RWPE2 (cell line): ENCODE data around the gene GNG10.
"Not testable (repeated sequence)": the region's sequence is repeated elsewhere in the genome, so short reads cannot be mapped to it uniquely, and the experiment has no call there.

ENCODE experiments used
- ATAC-seq: fragments of 200-7000 bp; cut with Tn5 transposase; 3 replicates; pipeline ENCODE4 v1.9.1; 2021; ENCODE audit warnings: low read depth
- DNase-seq: peaks from one replicate; pipeline ENCODE4 v3.0.0-alpha.2; 2020; ENCODE audit warnings: low spot score
- H3K27ac ChIP-seq: fragments of 450-650 bp; 2 replicates; pipeline ENCODE4 v1.5.1; 2017; ENCODE audit warnings: mild to moderate bottlenecking; ENCODE audit not compliant: poor library complexity, severe bottlenecking
- H3K27me3 ChIP-seq: fragments of 250-450 bp; sonication (Bioruptor Pico); 2 replicates; pipeline ENCODE4 v1.5.1; 2021; ENCODE audit warnings: mild to moderate bottlenecking, moderate library complexity; ENCODE audit not compliant: insufficient read depth, poor library complexity, severe bottlenecking
- H3K36me3 ChIP-seq: fragments of 250-450 bp; sonication (Bioruptor Pico); 2 replicates; pipeline ENCODE4 v1.5.1; 2020; ENCODE audit warnings: low read depth, mild to moderate bottlenecking, moderate library complexity
- H3K4me1 ChIP-seq: fragments of 250-450 bp; sonication (Bioruptor Pico); 2 replicates; pipeline ENCODE4 v1.5.1; 2021; ENCODE audit warnings: mild to moderate bottlenecking, moderate library complexity; ENCODE audit not compliant: insufficient read depth, poor library complexity, severe bottlenecking
- H3K4me3 ChIP-seq: fragments of 250-450 bp; sonication (Bioruptor Pico); 2 replicates; pipeline ENCODE4 v1.5.1; 2021; ENCODE audit warnings: mild to moderate bottlenecking, moderate library complexity; ENCODE audit not compliant: severe bottlenecking
- H3K9me3 ChIP-seq: fragments of 250-450 bp; sonication (Bioruptor Pico); 2 replicates; pipeline ENCODE4 v1.5.1; 2021; ENCODE audit warnings: mild to moderate bottlenecking, moderate library complexity; ENCODE audit not compliant: severe bottlenecking
- TF ChIP-seq, protein P1 (sequence below): fragments of 450-650 bp; IDR thresholded peaks from one replicate; pipeline ENCODE4 v1.5.1; 2017; ENCODE audit warnings: mild to moderate bottlenecking, moderate library complexity; ENCODE audit not compliant: poor library complexity, severe bottlenecking

GNG10 gene

DNA sequence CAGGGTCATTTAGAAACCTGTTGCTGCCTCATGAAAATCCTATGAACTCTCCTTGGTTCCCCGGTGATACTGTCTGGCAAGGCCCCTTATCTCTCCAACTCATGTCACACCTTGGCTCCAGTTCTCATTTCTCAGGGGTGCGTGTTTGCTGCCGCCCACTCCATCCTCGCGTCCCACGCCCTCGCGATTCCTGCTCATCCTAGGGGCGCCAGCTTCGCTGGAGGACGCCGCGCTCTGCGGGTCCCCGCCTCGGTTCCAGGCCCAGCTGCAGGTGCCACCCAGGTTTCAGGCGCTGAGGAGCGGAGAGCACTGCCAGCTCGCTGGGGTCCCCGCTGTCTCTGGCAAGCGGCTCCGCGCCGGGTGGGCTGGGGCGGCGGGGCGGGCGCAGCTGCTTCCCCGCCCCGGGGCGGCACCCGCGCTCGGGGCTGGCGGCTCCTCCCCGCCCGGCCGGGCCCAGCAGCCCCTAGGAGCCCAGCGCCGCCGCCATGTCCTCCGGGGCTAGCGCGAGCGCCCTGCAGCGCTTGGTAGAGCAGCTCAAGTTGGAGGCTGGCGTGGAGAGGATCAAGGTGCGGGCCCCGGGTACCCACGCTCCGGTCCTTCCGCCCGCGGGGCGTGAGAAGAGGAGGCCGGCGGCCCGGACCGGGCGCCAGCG lies at the start of gene GNG10:
GNG10 (plus strand) TSS at position 456 of the 652 bp plus-strand sequence; CDS start at position 486, 30 bp downstream.
- Histone ChIP-seq H3K36me3 (peaks cover 5% of the 10 kb centered on the region), H3K27me3 (no peaks in the 10 kb centered on the region), H3K27ac (peak within 1 kb of the TSS; percentile 33), H3K4me3 (peak within 1 kb of the TSS; percentile 86), H3K9me3 (no peaks in the 10 kb centered on the region), H3K4me1 (peaks cover 9% of the 10 kb centered on the region)
- ATAC-seq (peak; percentile 86), DNase-seq (no peak)
- TF ChIP-seq, protein P1, sequence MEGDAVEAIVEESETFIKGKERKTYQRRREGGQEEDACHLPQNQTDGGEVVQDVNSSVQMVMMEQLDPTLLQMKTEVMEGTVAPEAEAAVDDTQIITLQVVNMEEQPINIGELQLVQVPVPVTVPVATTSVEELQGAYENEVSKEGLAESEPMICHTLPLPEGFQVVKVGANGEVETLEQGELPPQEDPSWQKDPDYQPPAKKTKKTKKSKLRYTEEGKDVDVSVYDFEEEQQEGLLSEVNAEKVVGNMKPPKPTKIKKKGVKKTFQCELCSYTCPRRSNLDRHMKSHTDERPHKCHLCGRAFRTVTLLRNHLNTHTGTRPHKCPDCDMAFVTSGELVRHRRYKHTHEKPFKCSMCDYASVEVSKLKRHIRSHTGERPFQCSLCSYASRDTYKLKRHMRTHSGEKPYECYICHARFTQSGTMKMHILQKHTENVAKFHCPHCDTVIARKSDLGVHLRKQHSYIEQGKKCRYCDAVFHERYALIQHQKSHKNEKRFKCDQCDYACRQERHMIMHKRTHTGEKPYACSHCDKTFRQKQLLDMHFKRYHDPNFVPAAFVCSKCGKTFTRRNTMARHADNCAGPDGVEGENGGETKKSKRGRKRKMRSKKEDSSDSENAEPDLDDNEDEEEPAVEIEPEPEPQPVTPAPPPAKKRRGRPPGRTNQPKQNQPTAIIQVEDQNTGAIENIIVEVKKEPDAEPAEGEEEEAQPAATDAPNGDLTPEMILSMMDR, result no peak

DNA sequence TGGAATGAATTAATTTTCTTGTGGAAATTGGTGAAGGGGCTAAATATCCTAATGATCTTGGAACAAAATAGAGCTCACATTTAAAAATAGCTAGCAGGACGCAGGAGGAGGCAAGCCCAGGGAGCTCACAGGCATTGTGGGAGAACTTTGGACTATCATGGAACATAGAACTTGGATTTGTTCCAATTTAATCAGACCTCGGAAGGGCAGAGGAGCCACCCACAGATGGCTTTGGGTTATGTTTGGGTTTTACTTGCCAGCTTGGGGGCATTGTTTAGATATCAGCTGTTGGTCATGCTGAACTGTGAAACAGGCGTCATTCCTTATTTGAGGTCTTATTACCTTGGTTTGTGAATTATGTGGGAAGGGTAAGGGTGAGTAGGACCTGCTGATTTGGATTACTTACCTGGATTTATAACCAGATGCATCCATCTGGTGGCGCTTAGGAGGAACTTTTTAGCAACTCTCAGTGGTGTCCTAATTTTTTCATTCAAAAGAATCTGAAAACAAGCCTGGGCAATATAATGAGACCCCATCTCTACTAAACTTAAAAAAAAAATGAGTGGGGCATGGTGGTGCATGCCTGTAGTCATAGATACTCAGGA lies 47.9 kb upstream of the GNG10 start:
- no peaks in the 10 kb centered on the region for H3K9me3 ChIP-seq
- no peaks in the 10 kb centered on the region for H3K27me3 ChIP-seq
- no peak overlapping the region for H3K27ac ChIP-seq
- no peaks in the 10 kb centered on the region for H3K36me3 ChIP-seq
- no peaks in the 10 kb centered on the region for H3K4me1 ChIP-seq
- ATAC-seq, result no peak
- no peak overlapping the region for H3K4me3 ChIP-seq
- DNase-seq, result no peak
- TF ChIP-seq, protein P1, result no peak

DNA sequence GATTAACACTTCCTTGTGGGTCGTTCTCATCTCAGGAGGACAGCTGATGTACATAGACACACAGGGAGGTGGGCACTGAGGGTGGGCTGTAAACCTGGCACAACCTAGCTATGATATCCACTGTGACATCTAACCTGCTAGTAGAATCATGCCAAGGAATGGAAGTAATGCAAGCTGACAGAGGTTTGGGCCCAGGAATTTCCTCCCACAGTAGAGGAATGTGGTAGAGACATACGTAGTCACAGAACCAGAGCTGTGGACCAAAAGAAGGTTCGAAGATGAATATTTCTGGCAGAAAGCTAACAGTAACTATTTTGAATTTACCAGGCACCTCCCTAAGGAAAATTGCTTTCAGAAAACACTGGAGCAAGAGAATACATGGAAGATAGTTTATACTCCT lies 45.5 kb upstream of the GNG10 start:
- Histone ChIP-seq H3K27me3 (no peaks in the 10 kb centered on the region), H3K27ac (no peak overlapping the region), H3K4me3 (no peak overlapping the region), H3K4me1 (no peaks in the 10 kb centered on the region), H3K36me3 (no peaks in the 10 kb centered on the region), H3K9me3 (no peaks in the 10 kb centered on the region)
- ATAC-seq (no peak), DNase-seq (no peak)
- TF ChIP-seq, protein P1, result no peak

DNA sequence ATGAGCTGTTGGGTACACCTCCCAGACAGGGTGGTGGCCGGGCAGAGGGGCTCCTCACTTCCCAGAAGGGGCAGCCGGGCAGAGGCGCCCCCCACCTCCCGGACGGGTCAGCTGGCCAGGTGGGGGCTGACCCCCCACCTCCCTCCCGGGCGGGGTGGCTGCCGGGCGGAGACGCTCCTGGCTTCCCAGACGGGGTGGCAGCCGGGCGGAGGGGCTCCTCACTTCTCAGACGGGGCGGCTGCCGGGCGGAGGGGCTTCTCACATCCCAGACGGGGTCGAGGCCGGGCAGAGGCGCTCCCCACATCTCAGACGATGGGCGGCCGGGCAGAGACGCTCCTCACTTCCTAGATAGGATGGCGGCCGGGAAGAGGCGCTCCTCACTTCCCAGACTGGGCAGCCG lies 44.1 kb upstream of the GNG10 start:
- not testable (repeated sequence) for H3K36me3 ChIP-seq, ATAC-seq, H3K27ac ChIP-seq, DNase-seq, H3K4me1 ChIP-seq, H3K27me3 ChIP-seq, H3K4me3 ChIP-seq, H3K9me3 ChIP-seq

DNA sequence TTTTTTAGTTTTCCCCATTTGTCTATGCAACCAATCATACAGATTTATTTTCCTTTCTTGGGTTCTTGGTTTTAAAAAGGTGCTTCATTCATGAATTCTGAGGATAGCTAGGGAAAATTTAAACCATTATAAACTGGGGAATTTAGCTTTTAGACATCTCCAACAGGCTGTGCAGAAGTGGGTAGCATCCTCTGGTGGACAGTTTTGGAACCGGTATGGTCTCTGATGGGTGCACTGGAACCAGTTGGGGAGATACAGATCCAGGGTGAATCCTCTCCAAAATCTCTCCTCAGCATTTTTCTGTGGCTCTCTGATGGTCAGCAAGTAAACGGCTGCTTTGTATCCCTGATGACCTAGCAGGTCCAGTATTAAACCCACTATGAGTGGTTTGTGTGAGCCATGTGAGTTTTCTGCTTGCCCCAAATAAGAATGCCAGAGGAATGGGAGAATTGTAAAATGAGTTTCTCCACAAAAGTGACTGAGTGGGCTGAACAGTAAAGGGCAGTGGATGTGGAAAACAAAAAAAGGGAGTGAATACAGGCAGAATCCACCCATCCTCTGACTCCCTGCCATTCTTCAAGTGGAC lies 39.4 kb upstream of the GNG10 start:
- Histone ChIP-seq H3K9me3 (no peaks in the 10 kb centered on the region), H3K27me3 (no peaks in the 10 kb centered on the region), H3K4me3 (no peak overlapping the region), H3K4me1 (peaks cover 7% of the 10 kb centered on the region), H3K27ac (no peak overlapping the region), H3K36me3 (no peaks in the 10 kb centered on the region)
- ATAC-seq (peak; percentile 55; the same call in 2 of the 3 replicates), DNase-seq (no peak)
- TF ChIP-seq, protein P1, result peak; percentile 75
